ENCODE results near the gene ACOT7. TPM values are rescaled to one million over a fixed set of nuclear protein-coding genes. Genes with fewer than 3 reads are reported as not detected.

Gene ACOT7
- total and polyA plus RNA-seq, 2 of the 13 experiments (the other 11 are each of a cell fraction or from before 2014, with no cell fraction given) = 33.0 to 55.8 TPM

GRCh38 chr1:6359216-6360116 lies 34.1 kb downstream of the ACOT7 start (continued):
- no peak for TF ChIP-seq ZNF616 (CRISPR knock-in tag; IDR thresholded peaks at IDR 0.05; ENCODE audit: low read depth)
- no peak for TF ChIP-seq RORA (CRISPR knock-in tag; IDR thresholded peaks at IDR 0.05)
- TF ChIP-seq NFIC (IDR thresholded peaks at IDR 0.05; ENCODE audit: low read length) = no peak
- peak; percentile 68 for TF ChIP-seq UBTF (CRISPR knock-in tag; IDR thresholded peaks at IDR 0.05)
- no peak for TF ChIP-seq ZNF232 (CRISPR knock-in tag; IDR thresholded peaks at IDR 0.05; ENCODE audit: borderline replicate concordance)
- peak; percentile 93 for TF ChIP-seq PHF21A (CRISPR knock-in tag; IDR thresholded peaks at IDR 0.05)
- no peak for TF ChIP-seq ZBTB10 (CRISPR knock-in tag; IDR thresholded peaks at IDR 0.05; ENCODE audit: borderline replicate concordance)
- TF ChIP-seq NFE2L2 (IDR thresholded peaks at IDR 0.05; ENCODE audit: low read length) = no peak
- no peak for TF ChIP-seq NCOR1 (IDR thresholded peaks at IDR 0.05; ENCODE audit: borderline replicate concordance, low read length)
- no peak for TF ChIP-seq ZMAT5 (CRISPR knock-in tag; IDR thresholded peaks at IDR 0.05; ENCODE audit: borderline replicate concordance, low read depth)
- peak; percentile 59; the same call in 1 of the 2 replicates for TF ChIP-seq KMT2A (CRISPR knock-in tag; IDR thresholded peaks at IDR 0.05)
- TF ChIP-seq ZNF333 (CRISPR knock-in tag; IDR thresholded peaks at IDR 0.05; ENCODE audit: borderline replicate concordance) = no peak
- peak; percentile 62 for TF ChIP-seq THAP11 (CRISPR knock-in tag; IDR thresholded peaks at IDR 0.05)
- TF ChIP-seq ZNF674 (CRISPR knock-in tag; IDR thresholded peaks at IDR 0.05; ENCODE audit: low read depth) = no peak
- no peak for TF ChIP-seq ZNF646 (CRISPR knock-in tag; IDR thresholded peaks at IDR 0.05)
- no peak for TF ChIP-seq ZNF30 (CRISPR knock-in tag; IDR thresholded peaks at IDR 0.05)

Measured in HepG2 (cell line).